Fibroblast of skin of right quadriceps (primary cell): Measurements from ENCODE around the gene TMEM179.
"Not testable (repeated sequence)": the region's sequence is repeated elsewhere in the genome, so short reads cannot be mapped to it uniquely, and the experiment has no call there.

Source experiments
- DNase-seq: peaks from one replicate; pipeline ENCODE4 v3.0.0-alpha.2; 2013

The TMEM179 gene

GRCh38 chr14:104585966-104586697 is 18.4 kb downstream of the TMEM179 start:
- no peak for DNase-seq

- no peak for DNase-seq
Observed at GRCh38 chr14:104584557-104584956, 20.0 kb downstream of the TMEM179 start.

GRCh38 chr14:104583424-104584306 is 20.9 kb downstream of the TMEM179 start:
- no peak for DNase-seq

- DNase-seq: no peak
Observed at GRCh38 chr14:104582662-104583061, 21.9 kb downstream of the TMEM179 start.

- DNase-seq: no peak
Observed at GRCh38 chr14:104582005-104582404, 22.6 kb downstream of the TMEM179 start.

- DNase-seq: no peak
Observed at GRCh38 chr14:104581521-104581920, 23.1 kb downstream of the TMEM179 start.

- no peak for DNase-seq
Observed at GRCh38 chr14:104580961-104581360, 23.6 kb downstream of the TMEM179 start.

GRCh38 chr14:104579939-104580338 is 24.6 kb downstream of the TMEM179 start:
- not testable (repeated sequence) for DNase-seq

GRCh38 chr14:104579507-104579906 is 25.1 kb downstream of the TMEM179 start, which contains the start of gene C14orf180:
C14orf180 (plus strand) TSS chr14:104579764; CDS start chr14:104586431, 6,667 bp downstream.
- DNase-seq: no peak

- DNase-seq: no peak
Observed at GRCh38 chr14:104578321-104578720, 26.3 kb downstream of the TMEM179 start.

GRCh38 chr14:104577847-104578301 is 26.7 kb downstream of the TMEM179 start:
- DNase-seq: no peak

GRCh38 chr14:104577426-104577825 is 27.1 kb downstream of the TMEM179 start:
- no peak for DNase-seq

- no peak for DNase-seq
Observed at GRCh38 chr14:104576970-104577332, 27.6 kb downstream of the TMEM179 start.

- no peak for DNase-seq
Observed at GRCh38 chr14:104576232-104576969, 28.2 kb downstream of the TMEM179 start.

GRCh38 chr14:104574978-104575583 is 29.5 kb downstream of the TMEM179 start:
- no peak for DNase-seq

GRCh38 chr14:104574536-104574935 is 30.0 kb downstream of the TMEM179 start:
- no peak for DNase-seq

- DNase-seq: no peak
Observed at GRCh38 chr14:104573930-104574329, 30.6 kb downstream of the TMEM179 start.

- no peak for DNase-seq
Observed at GRCh38 chr14:104572668-104573067, 31.9 kb downstream of the TMEM179 start.

GRCh38 chr14:104572024-104572626 is 32.4 kb downstream of the TMEM179 start:
- no peak for DNase-seq

- DNase-seq: no peak
Observed at GRCh38 chr14:104571246-104571645, 33.3 kb downstream of the TMEM179 start.

- DNase-seq: no peak
Observed at GRCh38 chr14:104569435-104569834, 35.1 kb downstream of the TMEM179 start.

- DNase-seq: no peak
Observed at GRCh38 chr14:104568620-104569019, 36.0 kb downstream of the TMEM179 start.

- no peak for DNase-seq
Observed at GRCh38 chr14:104567957-104568225, 36.7 kb downstream of the TMEM179 start.
